D721Med (cell line): ENCODE data around the gene AFAP1L1.

ENCODE experiments used
- DNase-seq: peaks from one replicate; pipeline ENCODE4 v3.0.0; 2011; ENCODE audit warnings: low spot score; ENCODE audit not compliant: insufficient read length
- FAIRE-seq: peaks from 2 replicates; lab custom pipeline; 2011; peaks lifted over from hg19 to GRCh38; lab: Jason Lieb, UNC
- CTCF ChIP-seq: IDR thresholded peaks from 2 replicates; pipeline ENCODE4 v1.5.1; 2012; ENCODE audit warnings: mild to moderate bottlenecking, control low read depth; ENCODE audit not compliant: insufficient read depth; ENCODE audit errors: missing control alignments

AFAP1L1 gene

GRCh38 chr5:149283626-149284480 is 12.2 kb downstream of the AFAP1L1 start:
- DNase-seq = no peak
- TF ChIP-seq CTCF = no peak
- FAIRE-seq = no peak

GRCh38 chr5:149284501-149284900 is 12.8 kb downstream of the AFAP1L1 start:
- DNase-seq (no peak), FAIRE-seq (no peak)
- no peak for TF ChIP-seq CTCF

DNA sequence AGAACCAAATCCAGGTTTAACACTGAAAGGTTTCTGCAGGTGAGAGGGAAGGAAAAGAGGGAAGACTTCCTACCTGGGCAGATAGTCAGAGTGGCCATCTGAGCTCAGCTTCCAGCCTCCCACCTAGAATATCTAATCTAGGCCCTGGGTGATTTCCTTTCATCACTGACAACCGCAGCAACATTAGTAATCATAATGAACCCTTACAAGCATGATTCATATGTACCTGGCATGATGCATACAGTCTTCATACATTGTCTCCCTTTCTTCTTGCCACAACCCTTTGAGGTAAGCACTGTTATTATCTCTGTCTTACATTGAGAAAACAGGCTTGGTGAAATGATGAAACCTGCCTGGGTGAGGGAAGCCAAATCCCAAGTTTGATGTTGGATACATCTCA is 13.5 kb downstream of the AFAP1L1 start:
- FAIRE-seq = no peak
- no peak for TF ChIP-seq CTCF
- DNase-seq = no peak

DNA sequence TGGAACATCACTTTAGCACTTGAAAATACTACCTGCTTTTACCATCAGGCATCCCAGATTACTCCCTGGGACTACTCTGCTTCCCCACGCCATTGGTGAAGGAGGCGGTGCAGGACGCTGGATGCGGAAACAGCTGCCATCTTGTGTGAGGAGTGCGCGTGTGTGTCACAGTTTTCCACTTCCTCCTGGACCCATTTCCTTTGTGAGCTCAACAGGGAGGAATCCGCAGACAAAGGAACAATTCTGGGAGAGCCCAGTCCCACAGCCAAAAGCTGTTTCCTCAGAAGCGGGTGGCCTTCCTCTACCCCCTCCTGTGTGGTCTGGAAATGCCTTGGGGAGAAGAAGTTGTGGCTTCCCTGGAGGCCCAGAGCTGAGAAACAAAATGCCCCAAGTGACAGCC is 16.8 kb downstream of the AFAP1L1 start:
- DNase-seq (no peak), FAIRE-seq (no peak)
- no peak for TF ChIP-seq CTCF

DNA sequence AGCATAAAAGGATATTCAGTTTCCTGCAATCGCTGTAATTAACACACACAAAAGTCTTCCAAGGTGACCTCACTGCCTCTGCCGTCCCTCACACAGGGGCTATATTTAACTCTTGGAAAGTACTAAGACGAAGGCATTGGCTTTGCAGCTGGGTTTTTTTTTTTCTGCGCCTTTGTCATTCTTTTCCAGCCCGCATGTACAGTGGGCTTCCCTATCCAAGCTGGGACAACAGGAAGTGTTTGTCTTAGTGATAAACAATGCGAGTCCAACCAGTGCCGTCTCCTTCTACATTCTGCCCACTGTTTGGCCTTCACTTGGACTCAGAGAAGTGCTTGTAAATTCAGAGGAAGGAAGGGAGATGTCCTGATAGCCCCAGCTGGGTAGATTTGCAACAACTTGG is 17.6 kb downstream of the AFAP1L1 start:
- FAIRE-seq = no peak
- TF ChIP-seq CTCF = no peak
- DNase-seq = no peak

GRCh38 chr5:149294872-149295829 is 23.5 kb downstream of the AFAP1L1 start:
- no peak for FAIRE-seq
- no peak for DNase-seq

More at GRCh38 chr5:149294872-149295829, 23.5 kb downstream of the AFAP1L1 start:
- TF ChIP-seq CTCF = no peak
